CD14-positive monocyte (primary cell): ENCODE data around the gene ADAM19. TPM values are rescaled to one million over a fixed set of nuclear protein-coding genes. Genes with fewer than 3 reads are reported as not detected.

Source experiments
- DNase-seq, 3 donors: peaks; one replicate each; pipeline ENCODE4 v3.0.0-alpha.2; 2011 to 2022
- H2AFZ ChIP-seq: 2 replicates; pipeline ENCODE4 v1.6.0; 2012; ENCODE audit warnings: mild to moderate bottlenecking, low read depth, low read length, inconsistent platforms; ENCODE audit not compliant: insufficient read depth, poor library complexity, severe bottlenecking
- H3K27ac ChIP-seq, 2 donors: 1 replicate in 1 of 2; 2 replicates in 1 of 2; pipeline ENCODE4 v1.5.1; 2012 to 2013; ENCODE audit warnings: low read length in 2 of 2, control low read depth in 1 of 2, inconsistent platforms in 1 of 2, low read depth in 1 of 2, mild to moderate bottlenecking in 1 of 2
- H3K27me3 ChIP-seq, 2 donors: one replicate each; pipeline versions ENCODE4 v1.6.0 to v1.6.1; 2011 to 2013; ENCODE audit warnings: low read length in 2 of 2; ENCODE audit not compliant: control insufficient read depth in 2 of 2, insufficient read depth in 2 of 2
- H3K36me3 ChIP-seq, 2 donors: replicated peaks in 1 of 2; 1 replicate in 1 of 2; 2 replicates in 1 of 2; pipeline versions ENCODE4 v1.5.1 to v1.6.1; 2012 to 2013; ENCODE audit warnings: low read length in 2 of 2, control low read depth in 1 of 2, inconsistent platforms in 1 of 2, mild to moderate bottlenecking in 1 of 2; ENCODE audit not compliant: insufficient read depth in 2 of 2, control insufficient read depth in 1 of 2
- H3K4me1 ChIP-seq, 2 donors: 1 replicate in 1 of 2; 2 replicates in 1 of 2; pipeline versions ENCODE4 v1.5.1 to v1.6.1; 2012 to 2013; ENCODE audit warnings: low read length in 2 of 2, control low read depth in 1 of 2, inconsistent platforms in 1 of 2, mild to moderate bottlenecking in 1 of 2, moderate library complexity in 1 of 2; ENCODE audit not compliant: insufficient read depth in 2 of 2, control insufficient read depth in 1 of 2
- H3K4me2 ChIP-seq: replicated peaks from 2 replicates; pipeline ENCODE3; 2012; ENCODE audit warnings: low read length, moderate library complexity, mild to moderate bottlenecking; ENCODE audit not compliant: poor library complexity, severe bottlenecking; ENCODE audit errors: extremely low read depth
- H3K4me3 ChIP-seq, 3 experiments: fragments of 200-600 bp in 1 of 3; sonication (generic) in 1 of 3; replicated peaks in 1 of 3; 1 replicate in 2 of 3; 2 replicates in 1 of 3; pipeline ENCODE4 v1.5.1; 2011 to 2013; ENCODE audit warnings: low read length in 3 of 3, mild to moderate bottlenecking in 3 of 3, control low read depth in 2 of 3, low read depth in 2 of 3, inconsistent platforms in 1 of 3, moderate library complexity in 1 of 3
- H3K79me2 ChIP-seq: 2 replicates; pipeline ENCODE4 v1.6.0; 2012; ENCODE audit warnings: mild to moderate bottlenecking, control low read depth, inconsistent platforms, low read length, moderate library complexity; ENCODE audit not compliant: insufficient read depth
- H3K9ac ChIP-seq: 2 replicates; pipeline ENCODE4 v1.6.0; 2017; ENCODE audit warnings: low read length, mild to moderate bottlenecking; ENCODE audit not compliant: insufficient read depth, poor library complexity, severe bottlenecking
- H3K9me3 ChIP-seq, 2 donors: replicated peaks in 1 of 2; 1 replicate in 1 of 2; 2 replicates in 1 of 2; pipeline versions ENCODE4 v1.5.1 to v1.6.1; 2012 to 2013; ENCODE audit warnings: low read length in 2 of 2, control low read depth in 1 of 2; ENCODE audit not compliant: control insufficient read depth in 1 of 2, insufficient read depth in 1 of 2
- H4K20me1 ChIP-seq: 2 replicates; pipeline ENCODE4 v1.6.0; 2012; ENCODE audit warnings: mild to moderate bottlenecking, low read length, control low read depth, moderate library complexity; ENCODE audit not compliant: insufficient read depth
- H3K27ac Mint-ChIP-seq, 7 donors: one replicate each; pipeline ENCODE4 v1.8.0; 2020; ENCODE audit warnings: mild to moderate bottlenecking in 7 of 7, mixed read lengths in 7 of 7, moderate library complexity in 6 of 7, inconsistent platforms in 2 of 7
- H3K27me3 Mint-ChIP-seq, 3 donors: one replicate each; pipeline ENCODE4 v1.8.0; 2021 to 2022; ENCODE audit warnings: low read depth in 3 of 3, mild to moderate bottlenecking in 3 of 3, mixed read lengths in 3 of 3, moderate library complexity in 3 of 3, inconsistent platforms in 1 of 3
- H3K36me3 Mint-ChIP-seq, 2 donors: one replicate each; pipeline ENCODE4 v1.8.0; 2020; ENCODE audit warnings: mixed read lengths in 2 of 2, inconsistent platforms in 1 of 2, mild to moderate bottlenecking in 1 of 2
- H3K4me1 Mint-ChIP-seq: one replicate; pipeline ENCODE4 v1.8.0; 2020; ENCODE audit warnings: mild to moderate bottlenecking, mixed read lengths
- H3K4me3 Mint-ChIP-seq, 2 donors: one replicate each; pipeline ENCODE4 v1.8.0; 2020; ENCODE audit warnings: mild to moderate bottlenecking in 2 of 2, mixed read lengths in 2 of 2, moderate library complexity in 1 of 2
- H3K9me3 Mint-ChIP-seq, 7 donors: one replicate each; pipeline ENCODE4 v1.8.0; 2020 to 2022; ENCODE audit warnings: mixed read lengths in 7 of 7, mild to moderate bottlenecking in 6 of 7, moderate library complexity in 6 of 7, inconsistent platforms in 2 of 7
- CTCF ChIP-seq: fragments of 200-600 bp; IDR thresholded peaks from one replicate; pipeline ENCODE4 v1.8.0; 2022; ENCODE audit warnings: antibody characterized with exemption, mild to moderate bottlenecking
- WGBS: methylation state at CpG from one replicate; pipeline ENCODE4 v1.1.5; 2013; ENCODE audit warnings: missing lambda C conversion rate; ENCODE audit not compliant: insufficient coverage; 5-methylcytosine and 5-hydroxymethylcytosine counted together
- intact Hi-C, 2 donors: fragments of 100-400 bp; cut with micrococcal nuclease; formaldehyde crosslinking; loops; one replicate each; pipeline versions ENCODE4 v1.15.0 to v1.15.1; 2023
- polyA plus RNA-seq, 3 donors: library from polyadenylated mRNA; depleted of rRNA in 1 of 3; unstranded in 2 of 3; stranded (reverse) in 1 of 3; fragments of 300-500 nt in 2 of 3; fragments of >200 nt in 1 of 3; fragmentation: Illumina TruSeq in 2 of 3; gene quantifications; 1 replicate in 2 of 3; 2 replicates in 1 of 3; pipeline ENCODE4 v1.2.3, GENCODE V29; 2012 to 2021

Gene ADAM19
- polyA plus RNA-seq, 3 donors = 3.0 to 12.7 (median 6.2) TPM

- H3K79me2 ChIP-seq = no peaks in the 10 kb centered on the region
- DNase-seq = no peak
- H3K4me3 ChIP-seq = no peak overlapping the region
- H3K27ac ChIP-seq = no peak overlapping the region
- Mint-ChIP-seq H3K27me3 (peaks cover 38 to 45% (median 41%) of the 10 kb centered on the region in 3 donors), H3K4me1 (peaks cover 19% of the 10 kb centered on the region), H3K27ac (peak overlapping the region in 1 of 7 donors; percentile 56), H3K4me3 (no peak overlapping the region), H3K36me3 (peaks cover 4 to 6% of the 10 kb centered on the region in 2 donors), H3K9me3 (peaks cover 0 to 8% (median 4%) of the 10 kb centered on the region in 7 donors)
- no peaks in the 10 kb centered on the region for H3K9me3 ChIP-seq
- intact Hi-C loops = loop anchor here in 1 of 2 donors (10.0 kb wide), 1 partner anchor 313 kb away; the partner anchor contains the start of gene MED7
- H4K20me1 ChIP-seq = no peaks in the 10 kb centered on the region
- 75% methylated on average over 1 of the region's 5 CpGs for WGBS
- H3K9ac ChIP-seq = no peak overlapping the region
- H3K4me1 ChIP-seq = peaks cover 11 to 23% of the 10 kb centered on the region in 2 donors
- no peaks in the 10 kb centered on the region for H3K36me3 ChIP-seq
- H2AFZ ChIP-seq = no peak overlapping the region
- TF ChIP-seq CTCF = no peak
- H3K27me3 ChIP-seq = peaks cover 34 to 46% of the 10 kb centered on the region in 2 donors
- H3K4me2 ChIP-seq = no peak overlapping the region
These were observed 118.2 kb downstream of the ADAM19 start for GRCh38 chr5:157457391-157457790.

- Mint-ChIP-seq H3K4me3 (no peak overlapping the region), H3K36me3 (peaks cover 2 to 3% of the 10 kb centered on the region in 2 donors), H3K27me3 (peaks cover 31 to 38% (median 35%) of the 10 kb centered on the region in 3 donors), H3K4me1 (peaks cover 19% of the 10 kb centered on the region), H3K27ac (no peak overlapping the region), H3K9me3 (peaks cover 0 to 8% (median 4%) of the 10 kb centered on the region in 7 donors)
- Histone ChIP-seq H3K36me3 (no peaks in the 10 kb centered on the region), H3K27ac (no peak overlapping the region), H3K9me3 (no peaks in the 10 kb centered on the region), H3K4me1 (peaks cover 11 to 23% of the 10 kb centered on the region in 2 donors), H3K27me3 (peaks cover 23 to 37% of the 10 kb centered on the region in 2 donors), H4K20me1 (no peaks in the 10 kb centered on the region), H2AFZ (no peak overlapping the region), H3K4me3 (no peak overlapping the region), H3K79me2 (no peaks in the 10 kb centered on the region), H3K4me2 (no peak overlapping the region), H3K9ac (no peak overlapping the region)
- whole genome bisulfite sequencing = 100% methylated on average over 4 of the region's 5 CpGs
- intact Hi-C loops = loop anchor here in 1 of 2 donors (10.0 kb wide), 1 partner anchor 312 kb away; the partner anchor contains the start of gene MED7
- TF ChIP-seq CTCF = no peak
- no peak for DNase-seq
These were observed 119.3 kb downstream of the ADAM19 start for GRCh38 chr5:157456301-157456700.
